ENCODE results near the gene HSPA2.
"Not testable (repeated sequence)": the region's sequence is repeated elsewhere in the genome, so short reads cannot be mapped to it uniquely, and the experiment has no call there.

HSPA2 gene

DNA sequence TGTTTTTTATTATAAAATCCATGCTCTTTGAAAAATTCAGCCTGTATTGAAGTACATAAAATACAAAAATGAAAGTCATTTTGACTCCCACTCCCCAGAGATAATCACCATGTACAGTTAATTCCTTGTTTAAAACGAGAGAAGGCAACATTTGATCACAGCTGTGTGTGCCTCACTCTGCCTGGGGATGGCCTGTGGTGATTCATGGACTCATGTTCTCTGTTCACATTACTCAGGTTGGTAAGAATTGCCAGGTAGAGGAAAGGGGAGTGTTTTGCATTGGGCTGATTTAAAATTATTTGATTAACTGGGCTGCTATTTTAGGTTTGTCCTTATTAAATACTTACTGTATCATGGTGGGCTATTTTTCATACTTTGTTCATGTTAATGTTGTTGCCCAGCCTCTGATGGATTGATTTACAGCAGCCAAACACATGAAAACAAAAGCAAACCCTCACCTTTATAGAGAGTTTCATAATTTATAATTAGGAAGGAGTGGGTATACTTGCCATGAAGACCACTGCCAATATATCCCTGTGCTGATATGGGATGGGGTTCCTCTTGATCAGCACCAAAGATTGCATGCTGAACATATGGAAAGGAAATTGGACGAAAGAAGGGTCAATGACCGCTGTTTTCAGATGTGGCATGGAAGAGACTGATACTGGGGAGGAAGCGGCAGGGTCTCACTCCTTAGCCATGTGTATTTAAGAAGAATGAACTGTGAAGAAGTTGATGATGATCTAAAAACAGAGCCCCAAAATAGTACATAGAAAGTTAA, 33.0 kb upstream of the HSPA2 start:
- DNase-seq (ENCODE audit: low spot score): no peak
- TF ChIP-seq, protein P1, sequence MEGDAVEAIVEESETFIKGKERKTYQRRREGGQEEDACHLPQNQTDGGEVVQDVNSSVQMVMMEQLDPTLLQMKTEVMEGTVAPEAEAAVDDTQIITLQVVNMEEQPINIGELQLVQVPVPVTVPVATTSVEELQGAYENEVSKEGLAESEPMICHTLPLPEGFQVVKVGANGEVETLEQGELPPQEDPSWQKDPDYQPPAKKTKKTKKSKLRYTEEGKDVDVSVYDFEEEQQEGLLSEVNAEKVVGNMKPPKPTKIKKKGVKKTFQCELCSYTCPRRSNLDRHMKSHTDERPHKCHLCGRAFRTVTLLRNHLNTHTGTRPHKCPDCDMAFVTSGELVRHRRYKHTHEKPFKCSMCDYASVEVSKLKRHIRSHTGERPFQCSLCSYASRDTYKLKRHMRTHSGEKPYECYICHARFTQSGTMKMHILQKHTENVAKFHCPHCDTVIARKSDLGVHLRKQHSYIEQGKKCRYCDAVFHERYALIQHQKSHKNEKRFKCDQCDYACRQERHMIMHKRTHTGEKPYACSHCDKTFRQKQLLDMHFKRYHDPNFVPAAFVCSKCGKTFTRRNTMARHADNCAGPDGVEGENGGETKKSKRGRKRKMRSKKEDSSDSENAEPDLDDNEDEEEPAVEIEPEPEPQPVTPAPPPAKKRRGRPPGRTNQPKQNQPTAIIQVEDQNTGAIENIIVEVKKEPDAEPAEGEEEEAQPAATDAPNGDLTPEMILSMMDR (IDR thresholded peaks at IDR 0.05; ENCODE audit: extremely low read depth, missing control alignments): no peak

DNA sequence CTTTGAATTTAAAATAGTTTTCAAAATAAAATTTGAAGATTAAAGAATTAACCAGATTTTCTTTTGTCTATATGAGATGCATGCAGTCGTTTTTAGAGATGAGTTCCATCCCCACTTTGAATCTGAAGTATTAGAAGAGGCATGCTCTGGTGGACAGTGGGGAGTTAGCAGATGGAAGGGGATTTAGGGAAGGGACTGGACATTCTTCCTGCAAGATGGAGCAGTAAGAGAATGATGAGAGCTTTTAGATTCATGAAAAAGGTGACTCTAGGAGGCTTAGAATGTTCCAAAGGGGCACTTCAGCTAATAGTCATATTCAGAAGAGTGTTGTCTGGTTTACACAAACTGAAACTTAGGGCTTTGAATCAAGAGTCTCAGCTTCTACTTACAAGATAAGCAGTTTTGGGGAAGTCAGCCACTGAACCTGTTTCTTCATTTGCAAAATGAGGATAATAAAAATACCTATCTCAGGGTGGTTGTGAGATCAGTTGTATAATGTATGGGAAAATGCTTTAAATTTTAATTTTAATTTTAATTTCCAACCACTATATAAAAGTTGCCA, 32.2 kb upstream of the HSPA2 start:
- DNase-seq (ENCODE audit: low spot score): peak; percentile 58

DNA sequence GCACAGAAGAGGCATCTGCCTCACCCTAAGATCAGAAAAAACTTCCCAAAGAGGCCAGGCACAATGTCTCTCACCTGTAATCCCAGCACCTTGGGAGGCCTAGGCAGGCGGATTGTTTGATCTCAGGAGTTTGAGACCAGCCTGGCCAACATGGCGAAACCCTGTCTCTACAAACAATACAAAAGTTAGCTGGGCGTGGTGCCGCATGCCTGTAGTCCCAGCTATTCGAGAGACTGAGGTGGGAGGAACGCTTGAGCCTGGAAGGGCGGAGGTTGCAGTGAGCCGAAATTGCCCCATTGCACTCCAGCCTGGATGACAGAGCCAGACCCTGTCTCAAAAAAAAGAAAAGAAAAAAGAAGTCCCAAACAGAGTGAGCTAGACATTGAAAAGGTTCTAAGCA, 31.5 kb upstream of the HSPA2 start:
- no peak for DNase-seq (ENCODE audit: low spot score)
- TF ChIP-seq, protein P1 (IDR thresholded peaks at IDR 0.05; ENCODE audit: extremely low read depth, missing control alignments): no peak

More for the DNA sequence above, 32.2 kb upstream of the HSPA2 start:
- TF ChIP-seq, protein P1 (IDR thresholded peaks at IDR 0.05; ENCODE audit: extremely low read depth, missing control alignments): no peak

DNA sequence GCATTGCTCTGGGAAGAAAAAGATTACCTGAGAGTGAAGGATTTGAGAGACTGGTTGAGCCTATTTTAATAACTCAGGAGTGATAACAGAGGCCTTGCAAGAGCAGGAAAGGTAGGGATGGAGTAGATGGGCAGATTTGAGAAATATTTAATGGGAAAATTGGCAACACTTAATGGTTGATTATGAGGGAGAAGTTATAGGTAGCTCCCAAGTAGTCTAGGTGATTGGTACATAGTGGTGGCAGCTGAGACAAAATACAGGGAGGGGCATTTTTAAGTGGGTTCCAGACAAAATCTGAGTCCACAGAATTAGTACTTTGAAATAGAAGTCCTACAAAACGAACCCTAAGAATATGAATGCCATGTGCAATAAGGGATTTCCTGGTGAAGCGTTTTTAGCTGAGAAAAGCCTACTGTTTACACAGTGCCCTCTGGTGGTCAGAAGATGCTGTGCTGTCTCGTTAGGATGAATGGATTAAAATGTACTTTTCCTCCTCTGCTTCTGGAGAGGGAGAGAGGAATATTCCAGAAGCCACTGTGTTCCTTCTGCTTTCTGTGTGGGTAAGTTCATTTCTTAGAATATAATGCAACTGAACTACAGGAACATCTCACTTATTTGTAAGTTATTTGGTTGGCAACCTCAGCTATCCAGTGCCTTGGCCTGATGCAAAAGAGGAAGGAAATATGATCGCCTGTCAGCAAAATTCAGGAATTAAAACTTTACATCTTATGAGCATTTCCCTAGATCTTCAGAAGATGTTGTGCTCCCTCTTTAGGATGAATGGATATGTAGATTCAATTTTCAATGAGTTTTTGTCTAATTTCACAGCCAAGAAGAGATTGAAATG, 29.5 kb upstream of the HSPA2 start:
- TF ChIP-seq, protein P1 (IDR thresholded peaks at IDR 0.05; ENCODE audit: extremely low read depth, missing control alignments): peak; percentile 59
- peak; percentile 34 for DNase-seq (ENCODE audit: low spot score)

DNA sequence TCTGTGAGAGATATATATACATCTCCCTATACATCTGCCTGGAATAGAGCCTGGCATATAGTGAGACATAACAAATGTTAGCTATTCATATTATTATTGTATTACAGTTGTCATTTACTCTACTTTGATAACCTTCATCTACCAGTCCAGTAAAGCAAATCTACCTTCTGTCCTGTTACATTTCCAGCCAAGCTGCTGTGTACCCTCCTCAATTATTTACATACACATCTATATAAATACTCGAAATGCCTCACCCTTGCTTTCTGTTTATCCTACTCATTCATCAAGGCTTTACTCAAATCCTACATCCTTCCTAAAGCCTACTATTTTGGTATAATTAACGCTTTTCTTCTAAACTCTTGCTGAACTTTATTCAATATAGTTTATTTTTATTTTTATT, 27.3 kb upstream of the HSPA2 start:
- no peak for DNase-seq (ENCODE audit: low spot score)
- TF ChIP-seq, protein P1 (IDR thresholded peaks at IDR 0.05; ENCODE audit: extremely low read depth, missing control alignments): no peak

DNA sequence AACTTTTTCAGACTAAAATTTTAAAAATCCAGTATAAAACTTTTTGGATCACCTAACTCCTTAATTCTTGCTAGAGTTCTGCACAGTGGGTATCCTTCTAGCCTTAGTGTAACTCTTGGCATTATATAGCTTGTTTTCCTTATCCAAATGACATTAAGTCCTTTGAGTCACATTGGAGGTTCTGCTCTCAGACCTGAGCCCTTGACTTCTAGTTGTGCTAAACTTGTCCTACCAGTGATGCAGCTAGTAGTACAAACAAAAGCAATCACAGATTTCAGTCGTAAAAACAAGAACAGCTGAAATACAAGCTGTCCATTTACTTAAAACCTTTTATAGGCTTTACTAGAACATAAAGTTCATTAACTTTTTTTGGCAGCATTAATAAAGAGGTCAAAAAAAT, 25.5 kb upstream of the HSPA2 start:
- DNase-seq (ENCODE audit: low spot score): no peak
- TF ChIP-seq, protein P1 (IDR thresholded peaks at IDR 0.05; ENCODE audit: extremely low read depth, missing control alignments): no peak

DNA sequence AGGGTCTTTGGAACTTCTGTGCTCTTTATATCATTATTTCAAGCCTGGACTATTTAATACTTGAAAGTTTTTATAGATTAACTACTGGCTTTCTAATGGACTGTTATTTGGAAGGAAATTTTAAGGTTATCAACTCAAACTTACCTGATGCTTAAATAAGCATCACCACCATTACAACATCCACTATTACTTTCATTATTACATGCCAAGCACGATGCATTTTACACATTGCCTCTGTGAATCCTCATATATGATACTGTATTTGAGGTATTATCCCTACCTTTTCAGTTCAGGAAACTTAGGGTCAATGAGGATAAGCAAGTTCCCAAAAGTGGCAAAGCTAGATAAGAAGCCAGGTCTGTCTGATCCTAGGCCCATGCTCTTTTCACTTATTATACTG, 23.6 kb upstream of the HSPA2 start:
- DNase-seq (ENCODE audit: low spot score): no peak
- TF ChIP-seq, protein P1 (IDR thresholded peaks at IDR 0.05; ENCODE audit: extremely low read depth, missing control alignments): no peak

DNA sequence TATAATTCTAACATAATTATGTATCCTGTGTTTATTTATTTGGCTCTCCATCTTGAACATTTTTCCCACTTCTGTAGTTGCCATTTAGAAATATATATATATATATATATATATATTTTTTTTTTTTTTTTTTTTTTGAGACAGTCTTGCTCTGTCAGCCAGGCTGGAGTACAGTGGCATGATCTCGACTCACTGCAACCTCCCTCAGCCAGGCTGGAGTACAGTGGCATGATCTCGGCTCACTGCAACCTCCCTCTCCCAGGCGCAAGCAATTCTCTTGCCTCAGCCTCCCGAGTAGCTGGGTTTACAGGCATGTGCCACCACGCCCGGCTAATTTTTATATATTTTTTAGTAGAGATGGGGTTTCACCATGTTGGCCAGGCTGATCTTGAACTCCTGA, 22.9 kb upstream of the HSPA2 start:
- not testable (repeated sequence) for DNase-seq (ENCODE audit: low spot score)

Measured in GM20000 (cell line).